ENCODE results near the gene TFPT. TPM values are rescaled to one million over a fixed set of nuclear protein-coding genes. Genes with fewer than 3 reads are reported as not detected.

Gene TFPT
- total and polyA plus RNA-seq, 2 of the 13 experiments (the other 11 are each of a cell fraction or from before 2014, with no cell fraction given): 8.4 to 10.7 TPM

GRCh38 chr19:54151362-54152035, 36.0 kb upstream of the TFPT start:
- ATAC-seq: no peak
- CTCF ChIA-PET (ENCODE audit: low intra/inter-chr PET ratio, low total read pairs): no interaction called here
- FAIRE-seq: no peak
- 96% methylated on average over 19 of the region's 23 CpGs for WGBS (ENCODE audit: low lambda C conversion rate)
- Histone ChIP-seq H2AFZ (ENCODE audit: low read length) (no peak overlapping the region), H3K9ac (ENCODE audit: insufficient read depth, low read depth, low read length) (no peak overlapping the region), H4K20me1 (ENCODE audit: insufficient read depth, low read length) (0 out of 2 replicates have a peak, but pooled peaks cover 3% of the 10 kb centered on the region), H3K4me2 (ENCODE audit: low read depth, low read length) (no peak overlapping the region), H3K36me3 (replicated peaks in 1 of 2; ENCODE audit: control insufficient read depth in 1 of 2, insufficient read depth in 2 of 2, low read length in 2 of 2) (peaks cover 41 to 92% of the 10 kb centered on the region in 2 experiments), H3K9me3 (ENCODE audit: low read length) (no peaks in the 10 kb centered on the region), H3K27me3 (ENCODE audit: control insufficient read depth in 1 of 2, insufficient read depth in 2 of 2, low read length in 2 of 2) (no peaks in the 10 kb centered on the region), H3K27ac (ENCODE audit: extremely low read length, insufficient read depth, low read length) (no peak overlapping the region), H3K4me1 (ENCODE audit: insufficient read depth, low read length) (no peaks in the 10 kb centered on the region), H3K79me2 (ENCODE audit: insufficient read depth, low read length) (no peaks in the 10 kb centered on the region), H3K4me3 (replicated peaks in 1 of 3; ENCODE audit: insufficient read depth in 1 of 3, low read depth in 2 of 3, low read length in 3 of 3) (no peak overlapping the region)
- POLR2A ChIA-PET: interaction anchor here (0.5 to 3.7 kb wide), 2 partner anchors 12 to 14 kb away, joined by 3 to 19 read pairs; partner anchors contain the start of gene CNOT3
- no TSS peak for BruUV-seq (replicated peaks)
- no peak for TF ChIP-seq ZNF703 (CRISPR knock-in tag; IDR thresholded peaks at IDR 0.05; ENCODE audit: borderline replicate concordance)
- no peak for TF ChIP-seq MTF1 (CRISPR knock-in tag; IDR thresholded peaks at IDR 0.05)
- no peak for TF ChIP-seq GLMP (CRISPR knock-in tag; IDR thresholded peaks at IDR 0.05; ENCODE audit: borderline replicate concordance)
- TF ChIP-seq, protein P1, sequence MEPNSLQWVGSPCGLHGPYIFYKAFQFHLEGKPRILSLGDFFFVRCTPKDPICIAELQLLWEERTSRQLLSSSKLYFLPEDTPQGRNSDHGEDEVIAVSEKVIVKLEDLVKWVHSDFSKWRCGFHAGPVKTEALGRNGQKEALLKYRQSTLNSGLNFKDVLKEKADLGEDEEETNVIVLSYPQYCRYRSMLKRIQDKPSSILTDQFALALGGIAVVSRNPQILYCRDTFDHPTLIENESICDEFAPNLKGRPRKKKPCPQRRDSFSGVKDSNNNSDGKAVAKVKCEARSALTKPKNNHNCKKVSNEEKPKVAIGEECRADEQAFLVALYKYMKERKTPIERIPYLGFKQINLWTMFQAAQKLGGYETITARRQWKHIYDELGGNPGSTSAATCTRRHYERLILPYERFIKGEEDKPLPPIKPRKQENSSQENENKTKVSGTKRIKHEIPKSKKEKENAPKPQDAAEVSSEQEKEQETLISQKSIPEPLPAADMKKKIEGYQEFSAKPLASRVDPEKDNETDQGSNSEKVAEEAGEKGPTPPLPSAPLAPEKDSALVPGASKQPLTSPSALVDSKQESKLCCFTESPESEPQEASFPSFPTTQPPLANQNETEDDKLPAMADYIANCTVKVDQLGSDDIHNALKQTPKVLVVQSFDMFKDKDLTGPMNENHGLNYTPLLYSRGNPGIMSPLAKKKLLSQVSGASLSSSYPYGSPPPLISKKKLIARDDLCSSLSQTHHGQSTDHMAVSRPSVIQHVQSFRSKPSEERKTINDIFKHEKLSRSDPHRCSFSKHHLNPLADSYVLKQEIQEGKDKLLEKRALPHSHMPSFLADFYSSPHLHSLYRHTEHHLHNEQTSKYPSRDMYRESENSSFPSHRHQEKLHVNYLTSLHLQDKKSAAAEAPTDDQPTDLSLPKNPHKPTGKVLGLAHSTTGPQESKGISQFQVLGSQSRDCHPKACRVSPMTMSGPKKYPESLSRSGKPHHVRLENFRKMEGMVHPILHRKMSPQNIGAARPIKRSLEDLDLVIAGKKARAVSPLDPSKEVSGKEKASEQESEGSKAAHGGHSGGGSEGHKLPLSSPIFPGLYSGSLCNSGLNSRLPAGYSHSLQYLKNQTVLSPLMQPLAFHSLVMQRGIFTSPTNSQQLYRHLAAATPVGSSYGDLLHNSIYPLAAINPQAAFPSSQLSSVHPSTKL (CRISPR knock-in tag; IDR thresholded peaks at IDR 0.05): no peak
- no peak for TF ChIP-seq ZNF670 (CRISPR knock-in tag; IDR thresholded peaks at IDR 0.05; ENCODE audit: borderline replicate concordance)
- TF ChIP-seq, protein P2, sequence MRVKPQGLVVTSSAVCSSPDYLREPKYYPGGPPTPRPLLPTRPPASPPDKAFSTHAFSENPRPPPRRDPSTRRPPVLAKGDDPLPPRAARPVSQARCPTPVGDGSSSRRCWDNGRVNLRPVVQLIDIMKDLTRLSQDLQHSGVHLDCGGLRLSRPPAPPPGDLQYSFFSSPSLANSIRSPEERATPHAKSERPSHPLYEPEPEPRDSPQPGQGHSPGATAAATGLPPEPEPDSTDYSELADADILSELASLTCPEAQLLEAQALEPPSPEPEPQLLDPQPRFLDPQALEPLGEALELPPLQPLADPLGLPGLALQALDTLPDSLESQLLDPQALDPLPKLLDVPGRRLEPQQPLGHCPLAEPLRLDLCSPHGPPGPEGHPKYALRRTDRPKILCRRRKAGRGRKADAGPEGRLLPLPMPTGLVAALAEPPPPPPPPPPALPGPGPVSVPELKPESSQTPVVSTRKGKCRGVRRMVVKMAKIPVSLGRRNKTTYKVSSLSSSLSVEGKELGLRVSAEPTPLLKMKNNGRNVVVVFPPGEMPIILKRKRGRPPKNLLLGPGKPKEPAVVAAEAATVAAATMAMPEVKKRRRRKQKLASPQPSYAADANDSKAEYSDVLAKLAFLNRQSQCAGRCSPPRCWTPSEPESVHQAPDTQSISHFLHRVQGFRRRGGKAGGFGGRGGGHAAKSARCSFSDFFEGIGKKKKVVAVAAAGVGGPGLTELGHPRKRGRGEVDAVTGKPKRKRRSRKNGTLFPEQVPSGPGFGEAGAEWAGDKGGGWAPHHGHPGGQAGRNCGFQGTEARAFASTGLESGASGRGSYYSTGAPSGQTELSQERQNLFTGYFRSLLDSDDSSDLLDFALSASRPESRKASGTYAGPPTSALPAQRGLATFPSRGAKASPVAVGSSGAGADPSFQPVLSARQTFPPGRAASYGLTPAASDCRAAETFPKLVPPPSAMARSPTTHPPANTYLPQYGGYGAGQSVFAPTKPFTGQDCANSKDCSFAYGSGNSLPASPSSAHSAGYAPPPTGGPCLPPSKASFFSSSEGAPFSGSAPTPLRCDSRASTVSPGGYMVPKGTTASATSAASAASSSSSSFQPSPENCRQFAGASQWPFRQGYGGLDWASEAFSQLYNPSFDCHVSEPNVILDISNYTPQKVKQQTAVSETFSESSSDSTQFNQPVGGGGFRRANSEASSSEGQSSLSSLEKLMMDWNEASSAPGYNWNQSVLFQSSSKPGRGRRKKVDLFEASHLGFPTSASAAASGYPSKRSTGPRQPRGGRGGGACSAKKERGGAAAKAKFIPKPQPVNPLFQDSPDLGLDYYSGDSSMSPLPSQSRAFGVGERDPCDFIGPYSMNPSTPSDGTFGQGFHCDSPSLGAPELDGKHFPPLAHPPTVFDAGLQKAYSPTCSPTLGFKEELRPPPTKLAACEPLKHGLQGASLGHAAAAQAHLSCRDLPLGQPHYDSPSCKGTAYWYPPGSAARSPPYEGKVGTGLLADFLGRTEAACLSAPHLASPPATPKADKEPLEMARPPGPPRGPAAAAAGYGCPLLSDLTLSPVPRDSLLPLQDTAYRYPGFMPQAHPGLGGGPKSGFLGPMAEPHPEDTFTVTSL (CRISPR knock-in tag; IDR thresholded peaks at IDR 0.05; ENCODE audit: borderline replicate concordance): no peak
- TF ChIP-seq ZC3H4 (CRISPR knock-in tag; IDR thresholded peaks at IDR 0.05; ENCODE audit: borderline replicate concordance): no peak
- intact Hi-C loops (cut with micrococcal nuclease; ENCODE audit: unreplicated experiment) (no loop called here), in situ Hi-C loops (cut with HindIII; ENCODE audit: extremely low pct_ligation_motif_present, low pct_unique_long_range_greater_than_20kb) (no loop called here)
- DNase-seq (ENCODE audit: low spot score): no peak
